HG03103 (cell line): ENCODE measurements around the gene CPED1.
"Not testable (repeated sequence)": the region's sequence is repeated elsewhere in the genome, so short reads cannot be mapped to it uniquely, and the experiment has no call there.

Experiments
- ATAC-seq: cut with Tn5 transposase; IDR thresholded peaks from one replicate; pipeline ENCODE4 v1.9.1; 2021; ENCODE audit warnings: low read depth; ENCODE audit not compliant: unreplicated experiment

Gene CPED1

GRCh38 chr7:121202125-121202524 lies 213.6 kb downstream of the CPED1 start:
- no peak for ATAC-seq

GRCh38 chr7:121202834-121203233 lies 214.3 kb downstream of the CPED1 start:
- no peak for ATAC-seq

DNA sequence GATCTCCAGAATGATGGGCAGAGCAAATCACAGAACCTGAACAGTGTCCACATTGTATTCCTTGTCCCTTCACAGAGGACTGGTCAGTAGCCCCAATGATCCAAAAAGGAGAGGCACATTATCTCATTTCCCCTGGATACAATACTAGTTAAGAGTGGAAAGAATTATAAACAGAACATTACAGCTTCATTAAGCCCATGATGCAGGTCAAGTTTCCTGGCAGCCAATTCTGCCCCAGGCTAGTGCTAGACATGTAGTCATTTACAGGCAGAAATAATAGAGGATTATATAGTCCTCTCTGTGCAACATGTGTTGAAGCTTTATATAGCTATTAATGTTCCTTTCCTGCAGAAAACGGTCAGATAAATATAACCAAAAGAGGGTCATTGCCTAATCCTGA lies 216.0 kb downstream of the CPED1 start:
- no peak for ATAC-seq

- no peak for ATAC-seq
Measured at GRCh38 chr7:121205777-121206176, 217.3 kb downstream of the CPED1 start.

DNA sequence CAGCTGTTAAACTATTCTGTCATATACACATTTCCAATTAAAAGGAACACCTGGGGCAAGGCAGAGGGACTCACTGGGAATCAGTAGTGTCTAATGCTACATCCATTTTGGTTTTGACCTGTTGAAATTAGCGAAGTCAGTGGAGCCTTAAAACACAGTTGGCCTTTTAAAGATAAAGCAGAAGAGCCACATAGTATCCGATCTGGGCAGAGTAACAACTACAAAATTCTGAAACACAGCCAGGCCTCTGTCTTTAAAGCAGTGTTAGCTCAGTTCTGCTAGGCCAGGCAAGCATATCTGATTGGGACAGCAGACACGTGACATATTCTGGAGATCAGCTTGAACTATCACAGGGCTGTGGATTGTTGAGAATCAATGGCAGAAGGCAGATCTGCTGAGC lies 222.7 kb downstream of the CPED1 start:
- no peak for ATAC-seq

DNA sequence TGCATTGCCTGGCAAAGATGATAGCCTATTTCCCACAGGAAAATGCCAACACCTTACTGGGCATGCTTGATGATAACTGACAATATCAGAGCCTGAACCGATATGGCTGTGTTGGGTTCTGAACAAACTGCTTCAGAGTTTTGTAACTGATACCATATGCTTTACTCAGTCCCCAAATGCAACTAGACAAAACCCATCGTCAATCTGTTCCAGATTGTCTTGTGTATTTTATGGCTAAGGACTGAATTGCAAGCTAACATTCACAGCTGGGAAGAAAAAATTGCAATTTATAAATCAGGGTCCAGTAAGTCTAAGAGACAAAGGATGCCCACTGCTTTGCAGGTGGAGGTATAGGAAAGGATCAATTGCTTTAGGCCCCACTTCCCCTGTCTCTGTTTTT lies 223.5 kb downstream of the CPED1 start:
- no peak for ATAC-seq

- ATAC-seq: no peak
Measured at GRCh38 chr7:121214657-121215056, 226.1 kb downstream of the CPED1 start.

DNA sequence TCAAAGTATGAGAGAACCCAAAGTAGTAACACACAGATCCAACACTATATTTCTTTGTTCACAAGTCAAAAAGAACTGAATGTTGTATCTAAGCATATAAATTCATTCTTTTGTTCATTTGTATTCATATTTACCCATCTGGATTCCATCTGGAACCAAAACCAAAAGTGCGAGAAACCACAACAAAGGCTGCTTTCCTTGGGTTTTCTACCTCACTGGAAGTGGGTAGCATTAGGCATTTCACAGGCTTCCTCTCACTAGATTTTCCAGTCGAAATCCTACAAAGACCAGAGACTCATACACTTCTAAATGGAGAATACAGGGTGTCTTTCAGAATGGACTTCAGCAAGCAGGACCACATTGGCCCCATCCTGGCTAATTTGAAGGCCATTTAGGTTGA lies 230.5 kb downstream of the CPED1 start:
- ATAC-seq: no peak

- not testable (repeated sequence) for ATAC-seq
Measured at GRCh38 chr7:121221108-121221507, 232.6 kb downstream of the CPED1 start.

- ATAC-seq: no peak
Measured at GRCh38 chr7:121228779-121229178, 240.3 kb downstream of the CPED1 start.

DNA sequence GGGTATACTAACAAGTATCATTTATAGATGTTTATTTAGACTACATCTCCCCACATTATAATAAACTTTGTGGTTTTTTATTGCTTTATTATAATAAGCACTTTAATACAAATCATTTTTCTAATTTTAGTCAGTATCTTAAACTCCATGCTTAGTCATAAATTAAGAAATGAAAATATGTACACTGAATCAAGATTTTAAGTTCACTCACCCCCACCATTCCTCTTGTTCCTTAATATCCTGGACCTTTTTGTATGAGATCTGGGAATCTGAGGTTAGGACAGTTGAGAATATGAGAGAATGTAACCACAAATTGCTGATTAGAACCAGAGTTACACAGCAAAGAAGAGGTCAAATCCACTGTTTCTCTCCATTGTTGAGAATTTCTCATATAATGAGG lies 246.7 kb downstream of the CPED1 start:
- no peak for ATAC-seq

DNA sequence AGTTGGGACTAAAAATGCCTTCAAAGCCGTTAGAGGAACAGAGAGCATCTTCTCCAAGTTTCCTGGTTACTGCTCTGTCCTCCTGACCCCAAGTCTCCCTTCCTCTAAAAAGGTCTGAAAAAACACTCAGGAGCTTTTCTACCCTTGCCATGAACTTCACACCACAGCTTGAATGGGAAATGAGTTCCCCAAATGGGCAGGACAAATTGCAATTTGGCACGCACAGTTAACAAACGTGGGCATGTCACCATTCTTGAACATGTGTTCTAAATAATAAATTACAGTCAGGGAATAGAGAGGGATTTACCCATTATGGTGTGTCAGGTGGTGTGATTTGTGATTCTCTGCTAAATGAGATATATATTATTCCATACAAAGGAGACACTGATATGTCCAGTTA lies 249.1 kb downstream of the CPED1 start:
- ATAC-seq: no peak

DNA sequence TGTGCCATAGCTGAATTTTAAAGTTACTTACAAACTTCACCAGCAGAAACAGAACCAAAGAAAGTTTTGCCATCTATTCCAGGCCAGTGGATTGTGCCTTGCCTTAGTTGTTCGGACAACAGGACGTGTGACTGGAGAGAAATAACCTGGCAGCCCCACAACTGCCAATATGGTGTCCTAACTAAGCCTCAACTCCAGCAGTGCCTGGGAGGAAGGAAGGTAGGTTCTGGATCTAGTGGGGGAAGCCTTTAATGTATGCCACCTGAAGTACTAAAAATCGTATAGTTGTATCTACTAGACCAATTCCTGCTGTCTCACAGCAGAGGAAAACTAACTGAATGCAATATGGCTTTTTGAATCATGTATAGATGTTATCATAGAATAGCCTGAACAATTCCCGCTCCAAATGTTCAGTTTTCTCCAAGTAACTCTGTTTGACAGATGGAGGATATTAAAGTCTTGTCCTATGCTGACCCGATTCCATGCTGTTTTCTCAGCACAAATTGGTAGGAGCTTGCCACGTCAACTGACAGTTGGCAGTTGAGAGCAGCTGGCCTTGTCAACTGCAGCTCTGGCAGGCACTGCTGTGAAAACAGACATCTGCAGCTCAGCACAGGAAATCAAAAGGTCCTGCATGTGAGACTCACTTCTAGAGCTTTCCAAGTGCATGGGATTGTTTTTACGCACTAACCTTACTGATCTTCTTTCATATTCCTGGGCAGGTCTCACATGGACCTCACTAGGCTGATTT lies 255.8 kb downstream of the CPED1 start:
- ATAC-seq: no peak

DNA sequence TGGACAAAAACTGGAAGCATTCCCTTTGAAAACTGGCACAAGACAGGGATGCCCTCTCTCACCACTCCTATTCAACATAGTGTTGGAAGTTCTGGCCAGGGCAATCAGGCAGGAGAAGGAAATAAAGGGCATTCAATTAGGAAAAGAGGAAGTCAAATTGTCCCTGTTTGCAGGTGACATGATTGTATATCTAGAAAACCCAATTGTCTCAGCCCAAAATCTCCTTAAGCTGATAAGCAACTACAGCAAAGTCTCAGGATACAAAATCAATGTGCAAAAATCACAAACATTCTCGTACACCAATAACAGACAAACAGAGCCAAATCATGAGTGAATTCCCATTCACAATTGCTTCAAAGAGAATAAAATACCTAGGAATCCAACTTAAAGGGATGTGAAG lies 262.9 kb downstream of the CPED1 start:
- ATAC-seq: not testable (repeated sequence)

DNA sequence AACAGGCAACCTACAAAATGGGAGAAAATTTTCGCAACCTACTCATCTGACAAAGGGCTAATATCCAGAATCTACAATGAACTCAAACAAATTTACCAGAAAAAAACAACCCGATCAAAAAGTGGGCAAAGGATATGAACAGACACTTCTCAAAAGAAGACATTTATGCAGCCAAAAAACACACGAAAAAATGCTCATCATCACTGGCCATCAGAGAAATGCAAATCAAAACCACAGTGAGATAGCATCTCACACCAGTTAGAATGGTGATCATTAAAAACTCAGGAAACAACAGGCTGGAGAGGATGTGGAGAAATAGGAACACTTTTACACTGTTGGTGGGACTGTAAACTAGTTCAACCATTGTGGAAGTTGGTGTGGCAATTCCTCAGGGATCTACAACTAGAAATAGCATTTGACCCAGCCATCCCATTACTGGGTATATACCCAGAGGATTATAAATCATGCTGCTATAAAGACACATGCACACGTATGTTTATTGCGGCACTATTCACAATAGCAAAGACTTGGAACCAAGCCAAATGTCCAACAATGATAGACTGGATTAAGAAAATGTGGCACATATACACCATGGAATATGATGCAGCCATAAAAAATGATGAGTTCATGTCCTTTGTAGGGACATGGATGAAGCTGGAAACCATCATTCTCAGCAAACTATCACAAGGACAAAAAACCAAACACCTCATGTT lies 264.2 kb downstream of the CPED1 start:
- not testable (repeated sequence) for ATAC-seq

DNA sequence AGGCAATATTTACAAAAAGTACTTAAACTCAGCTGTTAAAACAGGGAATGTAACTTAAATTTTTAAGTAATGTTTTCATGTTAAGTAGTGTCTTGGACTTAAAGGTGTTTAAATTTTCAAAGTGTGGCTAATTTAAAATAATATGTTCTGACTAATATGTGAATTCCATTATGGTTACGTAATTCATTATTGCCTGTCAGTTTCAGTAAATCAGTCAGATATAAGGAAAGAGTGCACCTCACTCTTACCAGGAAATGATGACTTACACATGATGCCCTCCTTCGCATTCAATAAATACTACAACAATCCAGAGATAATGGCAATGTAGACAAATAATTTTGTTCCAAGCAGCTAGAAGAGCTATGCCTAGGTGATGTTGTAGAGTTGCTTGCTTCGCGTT lies 271.3 kb downstream of the CPED1 start:
- no peak for ATAC-seq

DNA sequence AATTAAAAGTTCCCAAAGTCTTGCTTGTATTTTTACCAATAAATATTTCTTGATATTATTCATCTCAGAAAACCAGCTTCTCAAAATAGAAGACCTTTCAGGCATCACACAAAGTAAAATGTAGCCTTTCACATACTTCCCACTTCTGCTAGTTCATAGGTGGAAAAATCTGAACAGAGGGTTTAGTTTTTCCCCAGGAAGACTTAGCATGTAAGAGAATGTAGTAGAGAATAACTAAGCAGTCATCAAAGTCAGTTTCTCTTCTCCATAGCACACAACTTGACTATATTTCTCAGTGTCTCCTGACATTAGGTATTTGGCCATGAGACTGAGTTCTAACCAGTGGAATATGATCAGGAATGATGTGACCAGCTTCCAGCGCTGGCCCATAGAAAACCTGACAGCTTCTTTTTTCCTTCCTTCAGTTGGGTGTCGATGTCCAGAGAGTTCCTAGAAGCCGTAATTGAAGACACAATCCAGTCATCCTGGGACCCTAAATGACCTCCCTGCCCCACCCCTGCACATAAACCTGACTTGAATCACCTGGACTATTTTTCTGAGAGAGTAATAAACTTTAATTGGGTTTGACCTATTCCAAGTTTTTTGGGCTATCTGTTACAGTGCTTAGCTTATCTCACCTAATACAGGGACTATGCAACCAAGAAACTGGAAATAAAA lies 272.8 kb downstream of the CPED1 start:
- ATAC-seq: no peak

DNA sequence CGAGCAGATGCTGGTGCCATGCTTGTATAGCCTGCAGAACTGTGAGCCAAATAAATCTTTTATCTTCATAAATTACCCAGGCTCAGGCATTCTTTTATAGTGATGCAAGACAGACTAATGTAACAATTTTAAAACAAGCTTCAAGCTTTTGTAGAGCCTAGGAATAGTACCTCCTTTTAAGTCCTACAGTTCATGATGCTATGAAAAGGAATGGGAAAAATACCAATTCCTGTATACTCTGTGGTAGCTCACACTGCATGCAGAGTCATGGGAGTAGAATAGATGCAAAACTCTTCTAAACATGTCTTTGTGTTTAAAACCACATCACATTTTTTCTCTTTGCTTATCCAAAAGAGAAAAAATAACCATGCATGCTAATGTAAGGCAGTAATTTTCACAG lies 273.7 kb downstream of the CPED1 start:
- ATAC-seq: no peak

DNA sequence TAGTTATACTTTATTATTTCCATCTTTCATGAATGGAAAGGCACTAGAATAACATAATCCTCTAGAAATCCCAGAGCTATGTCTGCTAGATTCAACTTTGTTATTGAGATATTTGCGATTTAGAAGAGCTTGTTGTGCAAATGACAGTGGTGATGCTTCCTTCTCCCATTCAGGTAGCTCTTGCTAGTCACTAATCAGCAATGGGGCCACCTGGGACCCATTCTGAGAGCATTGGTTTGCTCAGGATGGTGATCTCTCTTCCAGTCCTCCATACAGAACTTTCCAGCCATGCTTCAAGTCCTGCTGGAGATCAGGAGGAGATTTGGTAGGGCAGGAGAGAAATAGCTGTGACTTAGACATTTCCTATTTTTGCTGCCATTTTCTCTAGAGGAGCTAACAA lies 274.5 kb downstream of the CPED1 start:
- ATAC-seq: no peak

DNA sequence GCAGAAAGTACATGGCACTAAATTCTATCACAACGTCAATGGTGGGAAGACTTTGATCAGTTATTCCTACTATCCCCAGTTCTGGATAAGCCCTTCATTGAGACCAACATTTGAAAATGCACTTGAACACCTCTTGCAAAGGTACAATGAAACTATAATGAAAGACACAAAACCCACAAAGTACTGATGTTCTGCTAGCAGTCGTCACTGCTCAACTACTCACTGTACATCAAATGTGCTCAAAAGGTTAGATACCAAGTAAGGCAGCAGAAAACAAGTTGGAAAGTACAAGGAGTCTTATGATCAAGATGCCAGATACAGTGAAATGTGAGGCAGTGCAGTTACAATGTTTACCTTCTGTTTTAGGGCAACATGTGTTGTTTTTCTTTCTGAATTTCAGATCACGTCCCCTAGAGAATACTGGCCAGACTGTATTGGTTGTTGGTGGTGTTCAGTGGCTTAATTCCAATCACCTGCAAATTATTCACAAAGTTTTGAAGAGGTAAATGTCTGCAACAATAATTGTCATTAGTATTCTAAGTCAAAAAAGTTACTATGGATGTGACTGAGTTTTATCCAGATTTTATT lies 277.9 kb downstream of the CPED1 start:
- ATAC-seq: no peak

GRCh38 chr7:121267612-121268011 lies 279.1 kb downstream of the CPED1 start:
- ATAC-seq: no peak
